ENCODE data around the gene TULP3.

The TULP3 gene

GRCh38 chr12:2876431-2877046 lies 14.2 kb upstream of the TULP3 start:
- DNase-seq (ENCODE audit: low read depth, low spot score): peak; percentile 31
- H3K4me3 ChIP-seq (ENCODE audit: low read depth, low read length): peak overlapping the region; percentile 76
- in situ Hi-C loops (cut with HindIII; ENCODE audit: low sequenced_read_pairs): no loop called here
- no peak for TF ChIP-seq CTCF (IDR thresholded peaks at IDR 0.05; ENCODE audit: low read depth, low read length)

- peak; percentile 18 for TF ChIP-seq CTCF (IDR thresholded peaks at IDR 0.05; ENCODE audit: low read depth, low read length)
- peak; percentile 88 for DNase-seq (ENCODE audit: low read depth, low spot score)
- H3K4me3 ChIP-seq (ENCODE audit: low read depth, low read length): peak within 1 kb of the TSS; percentile 76
- in situ Hi-C loops (cut with HindIII; ENCODE audit: low sequenced_read_pairs): no loop called here
These were observed 13.4 kb upstream of the TULP3 start, which contains the start of the genes FOXM1 and RHNO1 for GRCh38 chr12:2877047-2877952. TSS of gene FOXM1 (minus strand) at chr12:2877174. CDS start at chr12:2874478, 2,696 bp downstream. TSS of gene RHNO1 (plus strand) at chr12:2877223. CDS start at chr12:2885367, 8,144 bp downstream.

GRCh38 chr12:2877953-2878732 lies 12.5 kb upstream of the TULP3 start:
- DNase-seq (ENCODE audit: low read depth, low spot score): peak; percentile 25
- H3K4me3 ChIP-seq (ENCODE audit: low read depth, low read length): peak overlapping the region; percentile 76
- in situ Hi-C loops (cut with HindIII; ENCODE audit: low sequenced_read_pairs): no loop called here
- no peak for TF ChIP-seq CTCF (IDR thresholded peaks at IDR 0.05; ENCODE audit: low read depth, low read length)

- no peak overlapping the region for H3K4me3 ChIP-seq (ENCODE audit: low read depth, low read length)
- in situ Hi-C loops (cut with HindIII; ENCODE audit: low sequenced_read_pairs): no loop called here
- no peak for TF ChIP-seq CTCF (IDR thresholded peaks at IDR 0.05; ENCODE audit: low read depth, low read length)
- no peak for DNase-seq (ENCODE audit: low read depth, low spot score)
These were observed 10.8 kb upstream of the TULP3 start for GRCh38 chr12:2879853-2880252.

- no peak for TF ChIP-seq CTCF (IDR thresholded peaks at IDR 0.05; ENCODE audit: low read depth, low read length)
- in situ Hi-C loops (cut with HindIII; ENCODE audit: low sequenced_read_pairs): no loop called here
- DNase-seq (ENCODE audit: low read depth, low spot score): no peak
- H3K4me3 ChIP-seq (ENCODE audit: low read depth, low read length): no peak overlapping the region
These were observed 5.9 kb upstream of the TULP3 start for GRCh38 chr12:2884810-2885209.

GRCh38 chr12:2886768-2887450 lies 3.8 kb upstream of the TULP3 start:
- in situ Hi-C loops (cut with HindIII; ENCODE audit: low sequenced_read_pairs): no loop called here
- H3K4me3 ChIP-seq (ENCODE audit: low read depth, low read length): no peak overlapping the region
- no peak for DNase-seq (ENCODE audit: low read depth, low spot score)
- TF ChIP-seq CTCF (IDR thresholded peaks at IDR 0.05; ENCODE audit: low read depth, low read length): no peak

Measured in astrocyte of the spinal cord (primary cell).